ENCODE data around the gene RPS27L.

RPS27L gene
- 49.2 to 84.6 reads per million in 2 experiments for total RNA-seq

DNA sequence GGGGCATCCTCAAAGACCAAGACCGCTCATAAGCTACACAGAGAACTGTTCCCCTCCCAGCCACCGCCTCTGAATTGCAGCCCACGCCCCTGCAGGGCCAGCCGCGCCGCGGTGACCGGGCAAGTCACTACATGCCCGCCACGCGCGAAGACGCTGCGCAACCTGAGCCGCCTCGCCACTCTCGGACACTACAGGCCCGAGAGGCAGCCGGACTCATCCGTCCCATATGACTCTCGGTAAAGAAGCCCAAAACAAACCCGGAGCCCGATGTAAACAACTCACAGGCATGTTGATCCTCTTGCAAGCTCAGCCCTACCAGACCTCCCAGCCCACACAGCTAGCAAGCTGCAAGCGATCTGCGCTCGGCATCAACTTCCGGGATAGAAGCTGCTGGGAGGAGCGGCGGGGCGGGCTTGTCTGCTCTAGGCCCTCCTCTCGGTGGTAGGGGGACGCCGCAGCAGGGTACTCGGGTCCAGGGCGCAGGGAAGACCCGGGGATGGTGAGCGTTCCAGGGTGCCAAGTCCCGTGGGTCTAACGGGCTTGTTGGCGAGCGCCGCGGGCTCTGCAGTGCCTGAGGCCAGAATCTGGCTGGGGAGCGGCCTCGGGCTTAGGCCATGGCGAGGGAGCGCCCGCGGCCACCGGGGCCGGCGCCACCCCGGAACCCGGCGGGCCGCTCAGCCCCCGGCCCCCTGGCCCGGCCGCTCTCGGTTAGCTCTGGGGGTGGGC, at the start of gene RPS27L:
TSS of gene RPS27L (minus strand) at position 360 of the 726 bp plus-strand sequence. CDS start at position 288, 72 bp downstream.
- DNase-seq (ENCODE audit: low read depth), result peak; percentile 76

GRCh38 chr15:63206079-63206478, 48.8 kb upstream of the RPS27L start:
- no peak for DNase-seq (ENCODE audit: low read depth)

- no peak for DNase-seq (ENCODE audit: low read depth)
Measured at GRCh38 chr15:63203451-63204090, 46.3 kb upstream of the RPS27L start.

DNA sequence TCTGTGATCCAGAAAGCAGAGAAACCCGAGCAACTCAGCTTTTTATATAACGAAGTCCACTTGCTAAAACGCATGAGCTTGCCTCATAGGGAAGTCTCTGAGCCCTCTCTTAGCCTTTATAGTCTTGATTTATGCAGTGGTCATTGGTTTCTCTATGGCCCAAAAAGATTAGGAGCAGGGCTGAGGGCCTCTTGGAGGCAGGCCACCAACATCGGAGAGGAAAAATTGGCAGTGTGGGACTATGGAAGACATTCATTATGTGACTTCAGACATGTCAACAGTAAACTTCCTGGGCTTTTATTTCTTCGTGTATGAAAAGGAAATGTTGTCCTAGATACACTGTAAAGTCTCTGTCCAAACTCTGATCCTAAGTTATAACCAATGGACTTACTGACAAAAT, 45.6 kb upstream of the RPS27L start:
- DNase-seq (ENCODE audit: low read depth), result no peak

DNA sequence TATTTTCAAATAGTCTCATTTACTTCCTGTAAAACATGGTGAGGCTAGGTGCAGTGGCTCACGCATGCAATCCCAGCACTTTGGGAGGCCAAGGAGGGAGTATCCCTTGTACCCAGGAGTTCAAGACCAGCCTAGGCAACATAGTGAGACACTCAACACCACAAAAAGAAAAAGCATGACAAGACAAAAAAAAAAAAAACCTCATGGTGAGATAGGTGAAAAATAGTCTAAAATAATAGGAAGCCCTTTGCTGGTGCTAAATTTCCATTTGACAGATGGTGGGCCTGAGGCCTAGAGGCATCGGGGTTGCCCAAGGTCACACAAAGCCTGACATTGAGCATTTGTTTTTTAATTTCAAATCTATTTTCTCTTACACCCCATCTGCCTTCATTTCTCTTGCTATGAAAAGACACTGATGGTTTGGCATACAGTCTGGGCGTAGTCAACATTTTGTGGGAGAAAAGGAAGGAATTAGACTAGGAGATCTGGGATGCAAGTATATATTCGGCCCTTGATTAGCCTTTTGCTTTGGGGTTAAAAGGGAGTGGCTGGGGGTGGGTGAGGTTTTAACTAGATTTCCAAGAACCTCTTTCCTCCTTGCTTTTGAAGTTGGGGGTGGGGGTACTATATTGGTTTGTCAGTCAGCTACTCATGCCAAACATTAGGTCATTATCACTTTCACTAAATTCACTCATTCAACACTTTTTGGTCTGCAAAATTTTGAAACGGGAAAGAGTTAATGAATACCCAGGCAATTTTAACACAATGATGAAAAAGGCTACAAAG, 43.4 kb upstream of the RPS27L start:
- no peak for DNase-seq (ENCODE audit: low read depth)

DNA sequence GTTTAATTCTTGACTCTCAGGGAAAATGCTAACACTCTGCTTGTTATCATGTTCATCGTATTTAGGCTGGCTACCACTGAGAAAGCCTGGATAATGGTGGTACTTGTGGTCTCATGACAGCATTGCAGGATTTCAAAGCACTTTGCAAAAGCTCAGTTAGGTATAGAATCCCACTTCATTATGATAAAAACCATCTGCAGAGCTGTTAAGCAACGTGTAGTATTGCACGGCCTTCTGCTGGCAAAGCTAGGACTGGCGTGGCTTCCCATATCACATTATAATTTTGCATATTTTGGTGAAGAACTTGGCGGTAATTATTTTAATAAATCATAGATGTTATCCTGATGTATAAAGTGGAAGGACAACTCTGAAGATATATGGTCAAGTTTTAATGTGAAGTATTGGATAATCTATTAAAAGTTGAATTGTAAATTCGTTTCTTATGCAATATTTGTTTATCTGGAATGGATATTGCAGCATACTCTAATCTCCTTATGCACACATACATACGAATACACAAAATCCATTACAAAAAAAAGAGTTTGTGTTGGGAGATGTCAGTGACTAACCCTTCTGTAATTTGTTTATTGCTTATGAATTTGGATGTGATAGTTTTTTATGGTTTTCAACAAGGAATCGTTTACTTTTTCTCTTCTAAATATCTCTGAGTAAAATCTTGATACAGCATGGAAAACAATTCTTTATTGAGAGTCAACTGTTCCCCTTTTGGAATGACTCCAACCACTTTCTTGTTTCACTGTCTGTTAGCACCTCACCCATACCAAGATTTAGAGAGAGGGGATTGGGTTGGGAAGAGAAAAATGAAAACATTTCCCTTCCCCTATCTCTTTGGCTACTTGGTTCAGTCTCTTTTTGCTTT, 41.3 kb upstream of the RPS27L start:
- no peak for DNase-seq (ENCODE audit: low read depth)

- DNase-seq (ENCODE audit: low read depth), result no peak
Measured at GRCh38 chr15:63197626-63198025, 40.3 kb upstream of the RPS27L start.

GRCh38 chr15:63196842-63197241, 39.6 kb upstream of the RPS27L start:
- DNase-seq (ENCODE audit: low read depth), result no peak

DNA sequence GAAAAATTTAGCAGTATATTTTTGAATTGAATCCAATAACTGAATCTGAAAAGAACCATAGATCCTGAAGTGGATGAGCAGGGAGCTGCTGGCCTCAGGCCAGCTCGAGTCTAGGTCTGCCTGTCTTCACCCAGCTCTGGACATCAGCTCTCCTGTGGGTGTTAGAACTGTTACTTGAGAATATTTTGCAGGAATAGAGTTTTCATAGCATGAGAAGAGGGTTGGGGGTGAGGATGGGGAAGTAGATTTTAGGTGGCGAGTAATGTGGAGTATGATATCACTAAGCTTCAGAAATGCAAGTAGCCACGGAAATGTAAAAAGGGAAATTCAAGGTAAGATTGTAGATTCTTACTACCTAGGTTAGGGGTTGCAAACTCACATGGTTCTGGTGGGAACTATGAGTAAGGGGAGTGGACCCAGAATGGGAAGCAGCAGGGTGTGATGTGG, 38.3 kb upstream of the RPS27L start:
- no peak for DNase-seq (ENCODE audit: low read depth)

- DNase-seq (ENCODE audit: low read depth), result no peak
Measured at GRCh38 chr15:63194880-63195568, 37.7 kb upstream of the RPS27L start.

GRCh38 chr15:63194302-63194701, 37.0 kb upstream of the RPS27L start:
- DNase-seq (ENCODE audit: low read depth), result no peak

GRCh38 chr15:63192619-63193206, 35.4 kb upstream of the RPS27L start:
- no peak for DNase-seq (ENCODE audit: low read depth)

DNA sequence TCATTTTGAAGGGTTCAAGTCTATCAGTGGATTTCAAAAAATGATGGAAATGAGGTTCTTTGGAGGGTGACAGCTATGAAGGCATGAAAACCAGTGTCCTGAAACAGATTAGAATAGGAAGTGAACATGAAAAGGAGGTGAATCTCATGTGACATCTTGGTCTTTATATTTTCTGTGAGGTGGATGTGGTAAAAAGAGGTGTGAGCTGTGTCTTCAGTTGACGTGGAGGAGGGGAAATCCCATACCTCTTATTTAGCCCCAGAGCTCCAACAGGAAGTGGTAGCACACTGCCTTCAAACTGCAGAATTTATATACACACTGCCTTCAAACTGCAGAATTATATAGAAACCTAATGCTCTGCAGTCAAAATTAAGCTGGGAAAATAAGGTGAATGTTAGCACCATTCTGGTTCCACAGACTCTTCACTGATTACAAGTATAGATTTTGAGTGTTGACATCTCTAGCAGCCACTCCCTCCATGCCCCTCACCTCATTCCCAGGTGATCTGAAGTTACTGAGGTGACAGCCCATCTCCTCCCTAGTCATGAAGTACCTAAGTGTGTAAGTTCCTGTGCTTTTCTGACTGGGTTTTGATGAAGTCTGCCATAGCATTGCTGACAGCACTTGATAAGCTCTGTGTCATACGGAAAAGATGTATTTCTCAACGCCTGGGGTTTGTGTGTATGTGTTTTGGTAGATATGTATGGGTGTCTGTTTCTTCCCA, 34.8 kb upstream of the RPS27L start:
- peak; percentile 55 for DNase-seq (ENCODE audit: low read depth)

DNA sequence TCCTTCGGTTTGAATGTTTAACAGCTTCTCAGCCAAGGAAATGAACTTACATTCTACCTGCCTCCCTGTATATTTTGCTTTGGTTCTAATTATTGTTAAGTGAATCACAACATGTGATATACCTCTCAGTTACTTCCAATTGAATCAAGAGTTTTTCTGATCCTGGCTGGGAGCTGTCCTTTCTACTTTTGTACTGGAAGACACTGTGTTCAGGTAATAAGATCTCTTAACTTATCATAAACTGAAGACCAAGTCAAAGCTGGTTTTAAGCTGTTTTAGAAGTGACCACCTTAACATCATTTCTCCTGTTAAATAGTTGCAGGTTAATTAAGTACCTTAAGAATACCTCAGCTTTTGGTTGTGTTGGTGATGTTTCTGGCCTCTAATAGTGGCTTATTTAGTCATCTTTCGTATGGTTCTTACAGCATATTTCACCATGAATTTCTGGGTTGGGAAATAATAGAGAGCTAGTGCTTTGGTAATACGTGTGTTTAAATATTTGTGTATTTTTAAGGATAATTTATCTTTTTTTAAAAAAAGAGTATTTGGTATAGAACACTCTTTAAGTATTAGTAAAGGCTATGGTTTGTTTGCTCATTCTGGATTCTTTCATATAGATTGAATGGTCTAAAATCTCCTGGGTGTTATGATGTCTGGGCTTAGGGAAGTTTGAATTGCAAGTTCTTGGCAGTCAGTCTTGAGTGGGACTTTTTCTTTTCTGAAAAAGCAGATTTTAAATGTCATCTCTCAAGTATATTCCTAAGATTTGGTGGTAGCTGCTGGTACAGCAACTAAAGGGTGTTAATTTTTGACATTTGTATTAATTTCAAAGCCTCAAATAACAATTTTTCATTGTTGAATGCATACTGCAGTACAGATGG, 33.7 kb upstream of the RPS27L start:
- no peak for DNase-seq (ENCODE audit: low read depth)

- DNase-seq (ENCODE audit: low read depth), result no peak
Measured at GRCh38 chr15:63189941-63190768, 32.9 kb upstream of the RPS27L start.

- DNase-seq (ENCODE audit: low read depth), result peak; percentile 97
Measured at GRCh38 chr15:63188926-63189871, 31.9 kb upstream of the RPS27L start, which contains the start of gene RAB8B. Gene RAB8B, plus strand, starts transcription at chr15:63189606. Its CDS starts 19 bp downstream, at chr15:63189625.
